ENCODE measurements around the gene PDE9A.

- TF ChIP-seq CTCF (IDR thresholded peaks at IDR 0.05 in 8 of 11, conservative IDR thresholded peaks at IDR 0.05 in 3 of 11): no peak
- TF ChIP-seq POLR2A (IDR thresholded peaks at IDR 0.05): no peak
Observed at GRCh38 chr21:42646076-42646825, 7.2 kb upstream of the PDE9A start.

Data from spleen (tissue), 7 donors.